ENCODE measurements around the gene NEU1.
A peak's percentile ranks its signal among the peaks of the same experiment; 100 is the strongest.
"Not testable (repeated sequence)": the region's sequence is repeated elsewhere in the genome, so short reads cannot be mapped to it uniquely, and the experiment has no call there.

NEU1 gene

DNA sequence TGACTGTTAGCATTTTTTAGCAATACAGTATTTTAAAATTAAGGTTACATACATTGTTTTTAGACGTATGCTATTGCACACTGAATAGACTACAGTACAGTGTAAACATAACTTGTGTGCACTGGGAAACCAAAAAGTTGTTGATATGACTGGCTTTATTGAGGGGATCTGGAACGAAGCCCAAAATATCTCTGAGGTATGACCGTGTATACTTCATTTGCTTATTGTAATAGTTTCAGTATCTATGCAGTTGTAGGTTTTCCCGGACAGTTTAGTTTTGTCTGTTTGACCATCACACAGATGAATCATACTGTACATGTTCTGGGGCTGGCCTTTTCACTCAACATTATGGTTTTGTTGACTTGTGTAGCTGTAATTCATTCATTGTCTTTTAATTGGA is 46.2 kb upstream of the NEU1 start:
- TF ChIP-seq ZFP30 (CRISPR knock-in tag; IDR thresholded peaks at IDR 0.05): no peak
- no peak for TF ChIP-seq SNAI2 (CRISPR knock-in tag; IDR thresholded peaks at IDR 0.05)
- TF ChIP-seq, protein P1, sequence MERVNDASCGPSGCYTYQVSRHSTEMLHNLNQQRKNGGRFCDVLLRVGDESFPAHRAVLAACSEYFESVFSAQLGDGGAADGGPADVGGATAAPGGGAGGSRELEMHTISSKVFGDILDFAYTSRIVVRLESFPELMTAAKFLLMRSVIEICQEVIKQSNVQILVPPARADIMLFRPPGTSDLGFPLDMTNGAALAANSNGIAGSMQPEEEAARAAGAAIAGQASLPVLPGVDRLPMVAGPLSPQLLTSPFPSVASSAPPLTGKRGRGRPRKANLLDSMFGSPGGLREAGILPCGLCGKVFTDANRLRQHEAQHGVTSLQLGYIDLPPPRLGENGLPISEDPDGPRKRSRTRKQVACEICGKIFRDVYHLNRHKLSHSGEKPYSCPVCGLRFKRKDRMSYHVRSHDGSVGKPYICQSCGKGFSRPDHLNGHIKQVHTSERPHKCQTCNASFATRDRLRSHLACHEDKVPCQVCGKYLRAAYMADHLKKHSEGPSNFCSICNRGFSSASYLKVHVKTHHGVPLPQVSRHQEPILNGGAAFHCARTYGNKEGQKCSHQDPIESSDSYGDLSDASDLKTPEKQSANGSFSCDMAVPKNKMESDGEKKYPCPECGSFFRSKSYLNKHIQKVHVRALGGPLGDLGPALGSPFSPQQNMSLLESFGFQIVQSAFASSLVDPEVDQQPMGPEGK (CRISPR knock-in tag; IDR thresholded peaks at IDR 0.05; ENCODE audit: borderline replicate concordance): no peak
- TF ChIP-seq ISL1 (CRISPR knock-in tag; IDR thresholded peaks at IDR 0.05): no peak
- TF ChIP-seq GLIS3 (CRISPR knock-in tag; IDR thresholded peaks at IDR 0.05): no peak
- TF ChIP-seq TOX (CRISPR knock-in tag; IDR thresholded peaks at IDR 0.05; ENCODE audit: borderline replicate concordance): no peak
- TF ChIP-seq, protein P2, sequence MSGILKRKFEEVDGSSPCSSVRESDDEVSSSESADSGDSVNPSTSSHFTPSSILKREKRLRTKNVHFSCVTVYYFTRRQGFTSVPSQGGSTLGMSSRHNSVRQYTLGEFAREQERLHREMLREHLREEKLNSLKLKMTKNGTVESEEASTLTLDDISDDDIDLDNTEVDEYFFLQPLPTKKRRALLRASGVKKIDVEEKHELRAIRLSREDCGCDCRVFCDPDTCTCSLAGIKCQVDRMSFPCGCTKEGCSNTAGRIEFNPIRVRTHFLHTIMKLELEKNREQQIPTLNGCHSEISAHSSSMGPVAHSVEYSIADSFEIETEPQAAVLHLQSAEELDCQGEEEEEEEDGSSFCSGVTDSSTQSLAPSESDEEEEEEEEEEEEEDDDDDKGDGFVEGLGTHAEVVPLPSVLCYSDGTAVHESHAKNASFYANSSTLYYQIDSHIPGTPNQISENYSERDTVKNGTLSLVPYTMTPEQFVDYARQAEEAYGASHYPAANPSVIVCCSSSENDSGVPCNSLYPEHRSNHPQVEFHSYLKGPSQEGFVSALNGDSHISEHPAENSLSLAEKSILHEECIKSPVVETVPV (CRISPR knock-in tag; IDR thresholded peaks at IDR 0.05): no peak
- no peak for TF ChIP-seq ARNTL (CRISPR knock-in tag; IDR thresholded peaks at IDR 0.05; ENCODE audit: borderline replicate concordance, low read depth)
- no peak for TF ChIP-seq ESRRG (CRISPR knock-in tag; IDR thresholded peaks at IDR 0.05)
- TF ChIP-seq, protein P3, sequence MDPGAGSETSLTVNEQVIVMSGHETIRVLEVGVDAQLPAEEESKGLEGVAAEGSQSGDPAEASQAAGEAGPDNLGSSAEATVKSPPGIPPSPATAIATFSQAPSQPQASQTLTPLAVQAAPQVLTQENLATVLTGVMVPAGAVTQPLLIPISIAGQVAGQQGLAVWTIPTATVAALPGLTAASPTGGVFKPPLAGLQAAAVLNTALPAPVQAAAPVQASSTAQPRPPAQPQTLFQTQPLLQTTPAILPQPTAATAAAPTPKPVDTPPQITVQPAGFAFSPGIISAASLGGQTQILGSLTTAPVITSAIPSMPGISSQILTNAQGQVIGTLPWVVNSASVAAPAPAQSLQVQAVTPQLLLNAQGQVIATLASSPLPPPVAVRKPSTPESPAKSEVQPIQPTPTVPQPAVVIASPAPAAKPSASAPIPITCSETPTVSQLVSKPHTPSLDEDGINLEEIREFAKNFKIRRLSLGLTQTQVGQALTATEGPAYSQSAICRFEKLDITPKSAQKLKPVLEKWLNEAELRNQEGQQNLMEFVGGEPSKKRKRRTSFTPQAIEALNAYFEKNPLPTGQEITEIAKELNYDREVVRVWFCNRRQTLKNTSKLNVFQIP (CRISPR knock-in tag; IDR thresholded peaks at IDR 0.05; ENCODE audit: borderline replicate concordance, low read depth): no peak
- no peak for TF ChIP-seq PPARA (CRISPR knock-in tag; IDR thresholded peaks at IDR 0.05; ENCODE audit: borderline replicate concordance)
- TF ChIP-seq ZNF565 (CRISPR knock-in tag; conservative IDR thresholded peaks at IDR 0.05; ENCODE audit: low read depth): no peak
- no peak for TF ChIP-seq OSR1 (CRISPR knock-in tag; IDR thresholded peaks at IDR 0.05)
- TF ChIP-seq CSDC2 (CRISPR knock-in tag; IDR thresholded peaks at IDR 0.05): no peak
- TF ChIP-seq ZNF8 (CRISPR knock-in tag; IDR thresholded peaks at IDR 0.05): no peak
- peak; percentile 43; the same call in 2 of the 3 replicates for ATAC-seq

DNA sequence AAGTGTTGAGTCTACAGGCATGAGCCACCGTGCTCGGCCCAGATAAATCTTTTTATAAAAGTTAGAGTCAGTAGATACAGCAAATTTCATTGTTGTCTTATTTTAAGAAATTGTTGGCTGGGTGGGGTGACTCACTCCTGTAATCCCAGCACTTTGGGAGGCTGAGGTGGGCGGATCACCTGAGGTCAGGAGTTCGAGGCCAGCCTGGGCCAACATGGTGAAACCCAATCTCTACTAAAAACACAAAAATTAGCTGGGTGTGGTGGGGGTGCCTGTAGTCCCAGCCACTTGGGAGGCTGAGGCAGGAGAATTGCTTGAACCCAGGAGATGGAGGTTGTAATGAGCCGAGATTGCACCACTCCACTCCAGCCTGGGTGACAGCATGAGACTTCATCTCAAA is 45.6 kb upstream of the NEU1 start:
- ATAC-seq: not testable (repeated sequence)

DNA sequence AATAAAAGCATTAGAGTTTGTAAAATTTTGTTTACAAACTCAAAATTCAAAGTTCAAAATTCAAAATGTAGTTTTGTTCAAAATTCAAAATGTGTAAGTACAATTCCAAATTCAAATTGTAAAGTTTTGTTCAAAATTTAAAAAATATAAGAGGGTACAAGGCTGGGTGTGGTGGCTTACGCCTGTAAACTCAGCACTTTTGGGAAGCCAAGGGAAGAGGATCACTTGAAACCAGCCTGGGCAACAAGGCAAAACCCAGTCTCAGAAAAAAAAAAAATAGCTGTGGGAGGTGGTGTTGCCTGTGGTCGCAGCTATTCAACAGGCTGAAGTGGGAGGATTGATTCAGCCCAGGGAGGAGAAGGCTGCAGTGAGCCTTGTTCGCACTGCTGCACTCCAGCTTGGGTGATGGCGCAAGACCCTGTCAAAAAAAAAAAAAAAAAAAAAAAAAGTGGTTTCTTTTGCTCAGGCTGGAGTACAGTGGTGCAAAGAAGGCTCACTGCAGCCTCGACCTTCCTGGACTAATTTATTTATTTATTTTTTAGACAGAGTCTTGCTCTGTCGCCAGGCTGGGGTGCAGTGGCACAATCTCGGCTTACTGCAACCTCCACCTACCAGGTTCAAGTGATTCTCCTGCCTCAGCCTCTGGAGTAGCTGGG is 44.7 kb upstream of the NEU1 start:
- TF ChIP-seq, protein P2 (CRISPR knock-in tag; IDR thresholded peaks at IDR 0.05): no peak
- no peak for TF ChIP-seq BACH2 (CRISPR knock-in tag; IDR thresholded peaks at IDR 0.05; ENCODE audit: borderline replicate concordance)
- no peak for TF ChIP-seq TOX (CRISPR knock-in tag; IDR thresholded peaks at IDR 0.05; ENCODE audit: borderline replicate concordance)
- no peak for TF ChIP-seq OSR1 (CRISPR knock-in tag; IDR thresholded peaks at IDR 0.05)
- TF ChIP-seq, protein P4, sequence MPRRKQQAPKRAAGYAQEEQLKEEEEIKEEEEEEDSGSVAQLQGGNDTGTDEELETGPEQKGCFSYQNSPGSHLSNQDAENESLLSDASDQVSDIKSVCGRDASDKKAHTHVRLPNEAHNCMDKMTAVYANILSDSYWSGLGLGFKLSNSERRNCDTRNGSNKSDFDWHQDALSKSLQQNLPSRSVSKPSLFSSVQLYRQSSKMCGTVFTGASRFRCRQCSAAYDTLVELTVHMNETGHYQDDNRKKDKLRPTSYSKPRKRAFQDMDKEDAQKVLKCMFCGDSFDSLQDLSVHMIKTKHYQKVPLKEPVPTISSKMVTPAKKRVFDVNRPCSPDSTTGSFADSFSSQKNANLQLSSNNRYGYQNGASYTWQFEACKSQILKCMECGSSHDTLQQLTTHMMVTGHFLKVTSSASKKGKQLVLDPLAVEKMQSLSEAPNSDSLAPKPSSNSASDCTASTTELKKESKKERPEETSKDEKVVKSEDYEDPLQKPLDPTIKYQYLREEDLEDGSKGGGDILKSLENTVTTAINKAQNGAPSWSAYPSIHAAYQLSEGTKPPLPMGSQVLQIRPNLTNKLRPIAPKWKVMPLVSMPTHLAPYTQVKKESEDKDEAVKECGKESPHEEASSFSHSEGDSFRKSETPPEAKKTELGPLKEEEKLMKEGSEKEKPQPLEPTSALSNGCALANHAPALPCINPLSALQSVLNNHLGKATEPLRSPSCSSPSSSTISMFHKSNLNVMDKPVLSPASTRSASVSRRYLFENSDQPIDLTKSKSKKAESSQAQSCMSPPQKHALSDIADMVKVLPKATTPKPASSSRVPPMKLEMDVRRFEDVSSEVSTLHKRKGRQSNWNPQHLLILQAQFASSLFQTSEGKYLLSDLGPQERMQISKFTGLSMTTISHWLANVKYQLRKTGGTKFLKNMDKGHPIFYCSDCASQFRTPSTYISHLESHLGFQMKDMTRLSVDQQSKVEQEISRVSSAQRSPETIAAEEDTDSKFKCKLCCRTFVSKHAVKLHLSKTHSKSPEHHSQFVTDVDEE (CRISPR knock-in tag; IDR thresholded peaks at IDR 0.05): no peak
- TF ChIP-seq, protein P3 (CRISPR knock-in tag; IDR thresholded peaks at IDR 0.05; ENCODE audit: borderline replicate concordance, low read depth): no peak
- no peak for TF ChIP-seq GLIS3 (CRISPR knock-in tag; IDR thresholded peaks at IDR 0.05)
- no peak for TF ChIP-seq ZC3H10 (CRISPR knock-in tag; IDR thresholded peaks at IDR 0.05)
- TF ChIP-seq ZNF565 (CRISPR knock-in tag; conservative IDR thresholded peaks at IDR 0.05; ENCODE audit: low read depth): no peak
- TF ChIP-seq ISL1 (CRISPR knock-in tag; IDR thresholded peaks at IDR 0.05): no peak
- no peak for TF ChIP-seq PPARA (CRISPR knock-in tag; IDR thresholded peaks at IDR 0.05; ENCODE audit: borderline replicate concordance)
- no peak for TF ChIP-seq ZFP3 (CRISPR knock-in tag; IDR thresholded peaks at IDR 0.05)
- no peak for TF ChIP-seq CSDC2 (CRISPR knock-in tag; IDR thresholded peaks at IDR 0.05)
- no peak for TF ChIP-seq TCF4 (CRISPR knock-in tag; IDR thresholded peaks at IDR 0.05; ENCODE audit: borderline replicate concordance)
- no peak for TF ChIP-seq ESRRG (CRISPR knock-in tag; IDR thresholded peaks at IDR 0.05)
- no peak for TF ChIP-seq ZNF70 (CRISPR knock-in tag; IDR thresholded peaks at IDR 0.05)
- TF ChIP-seq ZFP30 (CRISPR knock-in tag; IDR thresholded peaks at IDR 0.05): no peak
- no peak for TF ChIP-seq RARB (CRISPR knock-in tag; IDR thresholded peaks at IDR 0.05)
- no peak for TF ChIP-seq SNAI2 (CRISPR knock-in tag; IDR thresholded peaks at IDR 0.05)
- TF ChIP-seq ARNTL (CRISPR knock-in tag; IDR thresholded peaks at IDR 0.05; ENCODE audit: borderline replicate concordance, low read depth): no peak
- no peak for ATAC-seq

GRCh38 chr6:31906727-31907126 is 44.1 kb upstream of the NEU1 start:
- not testable (repeated sequence) for ATAC-seq
